C4-2B (cell line): Measurements from ENCODE around the gene NFYC.

Source experiments
- ZFX ChIP-seq: fragments of 450-650 bp; IDR thresholded peaks from 2 replicates; pipeline ENCODE4 v1.6.1; 2017
- TF ChIP-seq, protein P1 (sequence below): fragments of 450-650 bp; conservative IDR thresholded peaks from 2 replicates; pipeline ENCODE4 v1.5.1; 2017; ENCODE audit warnings: mild to moderate bottlenecking

GRCh38 chr1:40754201-40754600 lies 62.7 kb downstream of the NFYC start:
- TF ChIP-seq, protein P1, sequence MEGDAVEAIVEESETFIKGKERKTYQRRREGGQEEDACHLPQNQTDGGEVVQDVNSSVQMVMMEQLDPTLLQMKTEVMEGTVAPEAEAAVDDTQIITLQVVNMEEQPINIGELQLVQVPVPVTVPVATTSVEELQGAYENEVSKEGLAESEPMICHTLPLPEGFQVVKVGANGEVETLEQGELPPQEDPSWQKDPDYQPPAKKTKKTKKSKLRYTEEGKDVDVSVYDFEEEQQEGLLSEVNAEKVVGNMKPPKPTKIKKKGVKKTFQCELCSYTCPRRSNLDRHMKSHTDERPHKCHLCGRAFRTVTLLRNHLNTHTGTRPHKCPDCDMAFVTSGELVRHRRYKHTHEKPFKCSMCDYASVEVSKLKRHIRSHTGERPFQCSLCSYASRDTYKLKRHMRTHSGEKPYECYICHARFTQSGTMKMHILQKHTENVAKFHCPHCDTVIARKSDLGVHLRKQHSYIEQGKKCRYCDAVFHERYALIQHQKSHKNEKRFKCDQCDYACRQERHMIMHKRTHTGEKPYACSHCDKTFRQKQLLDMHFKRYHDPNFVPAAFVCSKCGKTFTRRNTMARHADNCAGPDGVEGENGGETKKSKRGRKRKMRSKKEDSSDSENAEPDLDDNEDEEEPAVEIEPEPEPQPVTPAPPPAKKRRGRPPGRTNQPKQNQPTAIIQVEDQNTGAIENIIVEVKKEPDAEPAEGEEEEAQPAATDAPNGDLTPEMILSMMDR: no peak
- TF ChIP-seq ZFX: no peak
